ENCODE data around the gene TMEM231.
"Not testable (repeated sequence)": the region's sequence is repeated elsewhere in the genome, so short reads cannot be mapped to it uniquely, and the experiment has no call there.

Gene TMEM231, protein sequence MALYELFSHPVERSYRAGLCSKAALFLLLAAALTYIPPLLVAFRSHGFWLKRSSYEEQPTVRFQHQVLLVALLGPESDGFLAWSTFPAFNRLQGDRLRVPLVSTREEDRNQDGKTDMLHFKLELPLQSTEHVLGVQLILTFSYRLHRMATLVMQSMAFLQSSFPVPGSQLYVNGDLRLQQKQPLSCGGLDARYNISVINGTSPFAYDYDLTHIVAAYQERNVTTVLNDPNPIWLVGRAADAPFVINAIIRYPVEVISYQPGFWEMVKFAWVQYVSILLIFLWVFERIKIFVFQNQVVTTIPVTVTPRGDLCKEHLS

DNA sequence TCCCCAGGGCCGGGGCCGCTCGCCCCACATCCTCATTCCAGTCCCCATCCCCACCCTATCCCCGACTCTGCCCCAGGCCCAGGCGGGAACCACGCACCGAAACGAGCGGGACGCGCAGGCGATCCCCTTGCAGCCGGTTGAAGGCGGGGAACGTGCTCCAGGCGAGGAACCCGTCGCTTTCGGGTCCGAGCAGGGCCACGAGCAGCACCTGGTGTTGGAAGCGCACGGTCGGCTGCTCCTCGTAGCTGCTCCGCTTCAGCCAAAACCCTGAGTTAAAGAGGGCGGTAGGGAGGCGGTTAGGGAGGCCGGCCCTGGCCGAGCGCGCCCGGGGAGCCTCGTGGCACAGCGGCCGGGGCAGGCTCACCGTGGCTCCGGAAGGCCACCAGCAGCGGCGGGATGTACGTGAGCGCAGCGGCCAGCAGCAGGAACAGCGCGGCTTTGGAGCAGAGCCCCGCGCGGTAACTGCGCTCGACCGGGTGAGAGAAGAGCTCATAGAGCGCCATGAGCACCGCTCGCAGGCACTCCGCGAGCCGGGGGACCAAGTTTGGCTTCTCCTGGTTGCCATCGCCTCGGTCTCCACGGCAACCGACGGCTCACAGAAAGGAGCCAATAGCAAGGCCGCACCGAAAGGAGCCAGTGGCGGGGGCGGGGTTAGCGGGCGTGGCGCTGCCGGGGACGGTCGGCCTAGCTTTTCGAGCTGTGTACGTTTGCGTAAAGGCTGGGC lies at the start of gene TMEM231:
TSS of gene TMEM231 (minus strand) at position 546 of the 724 bp plus-strand sequence. CDS start at position 503, 43 bp downstream.
- DNase-seq = peak; percentile 94

DNA sequence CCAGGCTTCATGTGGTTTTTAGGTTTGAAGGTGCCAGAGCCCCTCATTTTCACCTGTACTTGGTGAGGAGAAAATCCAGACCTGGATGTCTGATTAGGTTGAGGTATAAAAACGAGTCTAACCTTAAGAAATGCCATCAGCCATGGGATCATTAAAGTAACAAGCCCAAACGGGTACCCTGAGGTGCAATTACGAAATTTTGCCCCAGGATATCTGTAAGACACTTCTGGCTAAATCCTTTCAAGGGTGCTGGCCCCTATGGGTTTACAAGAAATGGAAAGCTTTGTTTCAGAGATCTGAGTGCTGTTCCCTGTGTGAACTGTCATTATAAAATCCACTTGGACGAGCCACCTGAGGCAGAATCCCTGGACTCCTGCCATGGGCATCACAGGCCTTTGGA lies 47.2 kb upstream of the TMEM231 start:
- no peak for DNase-seq

DNA sequence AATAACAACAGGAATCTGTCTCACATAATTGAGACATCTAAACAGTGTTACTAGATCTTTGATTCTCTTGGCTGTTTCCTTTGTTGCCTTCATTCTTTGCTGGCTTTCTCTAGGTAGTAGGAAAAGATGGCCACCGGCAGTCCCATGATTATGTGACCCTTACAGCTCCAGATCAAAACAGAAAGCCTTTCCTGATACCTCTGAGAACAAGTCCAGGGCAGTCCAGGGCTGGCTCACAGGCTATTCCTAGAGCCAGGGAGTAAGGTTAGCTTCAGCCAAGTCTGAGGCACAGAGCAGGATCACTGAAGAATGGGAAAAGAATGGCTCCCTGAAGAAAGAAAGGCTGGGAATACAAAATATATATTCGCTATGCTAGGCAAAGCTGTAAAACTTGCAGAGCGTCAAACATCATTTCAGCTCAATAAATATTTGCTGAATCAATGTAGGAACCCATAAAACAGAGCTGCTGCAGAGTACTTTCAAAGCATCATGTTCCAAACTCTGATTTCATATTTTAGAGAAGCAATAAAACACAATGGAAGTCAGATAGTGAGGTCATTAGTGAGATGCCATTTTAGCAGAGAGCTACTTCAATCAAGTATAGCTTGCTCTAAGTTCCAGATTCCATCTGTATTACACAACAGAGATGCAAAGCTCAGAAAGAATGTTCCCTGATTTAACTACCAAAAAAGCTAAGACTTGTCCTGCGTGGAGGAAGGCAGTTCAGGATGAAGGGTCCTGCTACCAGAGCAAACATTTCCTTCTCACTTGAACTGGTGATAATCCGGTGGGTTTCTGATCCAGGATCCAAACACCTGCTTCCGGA lies 43.6 kb upstream of the TMEM231 start:
- DNase-seq = no peak

DNA sequence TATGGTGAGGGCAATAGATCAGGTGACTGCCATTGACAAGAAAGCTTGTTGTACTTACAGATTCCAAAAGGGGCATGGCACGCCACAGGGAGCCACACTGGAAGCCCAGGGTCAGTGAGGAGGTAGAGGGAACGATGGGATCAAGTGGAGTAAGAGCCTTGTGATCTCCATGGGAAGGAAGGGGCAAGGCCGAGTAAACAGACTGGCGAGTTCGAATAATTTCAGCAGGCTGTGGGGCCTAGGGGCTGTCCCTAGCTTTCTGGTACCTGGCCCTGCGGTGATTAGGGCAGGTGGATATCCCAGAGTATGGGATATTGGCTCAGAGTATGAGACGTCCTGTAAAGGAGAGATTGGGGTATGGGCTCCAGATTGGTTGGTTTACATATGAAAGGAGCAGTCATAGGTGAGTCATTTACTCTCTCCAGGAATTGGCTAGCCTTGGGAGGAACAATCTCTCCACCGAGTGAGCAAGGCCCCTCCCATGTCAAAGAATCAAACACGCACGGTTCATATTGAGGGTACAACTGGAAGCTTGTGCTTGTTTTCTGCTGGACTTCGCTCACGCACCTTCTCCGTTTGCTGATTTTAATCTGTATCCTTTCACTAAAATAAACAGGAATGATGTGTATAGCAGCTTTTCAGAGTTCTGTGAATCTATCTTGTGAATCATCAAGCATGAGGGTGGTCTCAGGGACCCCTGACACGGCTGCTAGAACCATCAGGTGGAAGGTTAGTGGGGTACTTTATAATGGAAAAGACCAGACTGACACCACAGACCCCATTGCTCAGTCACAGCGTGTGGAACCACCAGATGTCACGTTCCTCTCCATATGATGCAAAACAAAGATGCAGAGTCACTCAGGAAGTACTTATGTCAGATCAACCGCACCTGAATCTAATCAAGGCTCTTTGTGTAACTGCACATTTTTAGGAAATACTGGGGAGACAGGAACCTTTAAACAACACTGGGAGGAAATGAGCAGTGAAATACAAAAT lies 38.1 kb upstream of the TMEM231 start:
- DNase-seq = peak; percentile 52

DNA sequence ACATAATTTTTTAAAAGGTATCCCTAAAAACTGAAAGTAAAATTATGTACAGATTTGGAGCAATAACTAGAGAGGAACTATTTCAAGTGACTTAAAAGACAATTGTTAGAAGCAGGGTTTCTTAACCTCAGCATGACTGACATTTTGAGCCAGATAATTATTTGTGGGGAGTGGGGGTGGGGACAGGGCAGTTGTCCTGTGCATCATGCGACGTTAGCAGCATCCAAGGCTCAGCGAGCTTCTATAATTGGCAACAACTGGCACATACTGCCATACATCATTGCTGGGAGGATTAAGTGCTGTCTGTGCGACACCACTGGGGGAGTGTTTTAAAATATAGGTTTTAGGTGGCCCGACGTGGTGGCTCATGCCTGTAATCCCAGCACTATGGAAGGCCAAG lies 37.3 kb upstream of the TMEM231 start:
- no peak for DNase-seq

DNA sequence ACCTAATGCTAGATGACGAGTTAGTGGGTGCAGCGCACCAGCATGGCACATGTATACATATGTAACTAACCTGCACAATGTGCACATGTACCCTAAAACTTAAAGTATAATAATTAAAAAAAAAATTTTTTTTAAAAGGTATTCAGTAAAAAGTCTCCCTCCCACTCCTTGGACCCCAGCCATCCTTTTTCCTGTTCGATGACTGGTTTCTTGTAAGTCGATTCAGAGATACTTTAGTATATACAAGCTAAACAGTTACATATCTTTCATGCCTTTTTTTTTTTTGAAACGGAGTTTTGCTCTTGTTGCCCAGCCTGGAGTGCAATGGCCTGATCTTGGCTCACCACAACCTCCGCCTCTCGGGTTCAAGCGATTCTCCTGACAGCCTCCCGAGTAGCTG lies 35.9 kb upstream of the TMEM231 start:
- not testable (repeated sequence) for DNase-seq

DNA sequence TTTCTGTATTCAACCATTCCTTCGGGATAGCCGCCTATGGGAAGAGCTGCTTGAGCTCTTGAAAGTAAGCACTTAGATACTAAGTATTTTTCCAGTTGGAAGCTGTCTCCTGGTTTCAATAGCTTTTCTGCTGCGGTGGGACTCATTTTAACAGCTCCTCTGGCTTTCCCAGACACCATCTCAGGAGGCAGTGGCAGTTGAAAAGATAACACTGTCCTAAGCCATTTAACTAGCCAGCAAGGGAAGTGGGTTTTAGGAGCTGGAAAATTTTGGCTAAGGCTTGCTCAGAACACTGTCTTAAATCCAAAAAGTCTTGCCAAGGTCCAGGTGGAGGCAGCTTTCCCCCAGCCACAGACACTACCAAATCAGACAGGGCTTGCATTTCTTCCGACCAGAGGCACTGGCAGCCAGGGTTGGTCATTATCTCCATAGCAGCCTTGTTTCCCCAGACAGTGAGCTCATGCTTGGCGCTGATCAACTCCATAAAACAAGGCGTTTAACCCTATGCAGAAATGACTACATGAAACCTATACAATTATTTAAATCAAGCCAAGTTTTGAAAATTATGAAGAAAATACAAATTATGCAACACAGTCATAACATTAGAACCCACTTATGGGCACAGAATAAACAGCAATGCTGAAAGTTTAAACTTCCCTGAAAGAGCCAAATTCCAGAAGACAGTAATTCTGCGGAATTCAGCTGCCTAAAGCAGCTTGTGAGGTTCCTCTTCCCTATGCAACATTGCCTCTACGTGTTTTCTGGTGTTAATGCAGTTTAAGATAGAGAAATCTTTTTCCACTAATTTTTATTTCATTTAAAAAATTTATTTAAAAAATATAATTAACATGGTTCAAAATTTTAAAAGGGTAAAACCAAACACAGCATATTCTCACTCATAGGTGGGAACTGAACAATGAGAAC lies 35.1 kb upstream of the TMEM231 start:
- no peak for DNase-seq

DNA sequence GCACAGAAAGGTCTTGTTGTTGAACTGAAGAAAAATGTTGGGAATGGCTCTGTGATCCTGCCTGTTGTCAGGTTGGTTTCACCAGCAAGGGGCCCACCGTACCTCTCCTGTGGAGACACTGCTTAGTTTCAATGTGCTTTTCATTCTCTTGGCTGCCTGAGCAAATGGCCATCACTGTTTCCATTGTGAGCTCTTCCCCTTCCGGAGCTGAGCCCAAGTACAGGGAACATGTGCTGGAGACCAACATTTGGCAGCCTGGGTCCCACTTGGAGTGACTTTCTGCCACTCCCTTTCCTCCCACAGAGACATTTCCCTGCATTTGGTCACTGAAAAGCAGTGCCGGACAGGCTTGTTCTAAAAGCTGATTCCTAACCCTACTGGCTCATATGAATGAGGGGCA lies 33.3 kb upstream of the TMEM231 start:
- DNase-seq = no peak

DNA sequence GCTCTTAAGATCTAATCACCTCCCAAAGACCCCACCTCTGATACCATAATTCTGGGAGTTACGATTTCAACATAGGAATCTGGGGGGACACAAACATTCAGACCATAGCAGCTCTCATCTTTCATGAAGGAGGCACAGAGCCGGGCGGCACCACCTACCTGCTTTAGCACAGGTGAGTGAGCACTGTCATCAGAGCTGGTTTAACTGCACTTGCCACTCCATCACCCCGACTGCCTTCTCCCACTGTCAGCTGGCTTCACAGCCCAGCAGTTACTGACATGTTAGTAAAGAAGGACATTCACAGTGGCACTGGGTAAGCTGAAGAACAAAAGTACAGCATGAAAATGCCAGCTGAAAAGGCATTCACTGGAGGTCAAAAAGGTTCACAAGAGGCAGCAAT lies 32.7 kb upstream of the TMEM231 start:
- no peak for DNase-seq

DNA sequence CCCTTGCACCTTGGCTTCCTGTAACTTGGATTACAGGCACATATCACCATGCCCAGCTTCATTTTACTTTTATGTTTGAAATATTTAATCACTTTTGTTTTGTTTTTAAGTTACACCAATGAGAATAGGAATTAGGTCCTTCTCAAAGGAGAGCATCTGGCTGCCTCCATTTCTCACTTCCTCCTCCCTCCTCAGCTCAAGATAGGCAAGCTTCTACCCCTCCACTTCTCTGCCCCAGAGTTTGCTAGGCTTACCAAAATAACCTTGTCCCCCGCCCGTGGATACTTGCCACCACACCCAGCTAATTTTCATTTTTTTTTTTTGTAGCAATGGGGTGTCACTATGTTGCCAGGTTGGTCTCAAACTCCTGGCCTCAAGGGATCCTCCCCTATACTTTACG lies 28.1 kb upstream of the TMEM231 start:
- DNase-seq = no peak

DNA sequence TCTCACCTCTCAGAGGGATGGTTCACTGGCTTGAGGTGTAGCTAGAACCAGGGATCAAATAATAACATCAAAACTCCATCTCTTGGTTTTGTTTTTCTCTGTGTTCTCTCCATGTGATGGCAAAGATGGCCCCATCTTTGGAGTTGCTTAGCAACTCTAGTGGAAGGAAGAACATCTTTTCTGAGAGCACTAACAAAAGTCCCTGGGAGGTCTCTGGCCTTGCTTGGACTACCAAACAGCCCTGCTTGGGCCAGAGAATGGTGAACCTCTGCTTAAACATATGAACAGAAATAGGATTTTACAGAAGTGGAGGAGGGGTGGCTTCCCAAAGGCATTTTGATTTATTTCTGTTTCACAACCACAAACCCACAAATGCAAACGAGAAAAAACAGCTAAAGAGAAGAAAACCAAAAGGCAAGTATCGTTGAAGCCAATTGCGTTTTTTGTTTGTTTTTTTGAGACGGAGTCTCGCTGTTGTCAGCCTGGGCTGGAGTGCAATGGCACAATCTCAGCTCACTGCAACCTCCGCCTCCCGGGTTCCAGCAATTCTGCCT lies 23.3 kb upstream of the TMEM231 start:
- no peak for DNase-seq

DNA sequence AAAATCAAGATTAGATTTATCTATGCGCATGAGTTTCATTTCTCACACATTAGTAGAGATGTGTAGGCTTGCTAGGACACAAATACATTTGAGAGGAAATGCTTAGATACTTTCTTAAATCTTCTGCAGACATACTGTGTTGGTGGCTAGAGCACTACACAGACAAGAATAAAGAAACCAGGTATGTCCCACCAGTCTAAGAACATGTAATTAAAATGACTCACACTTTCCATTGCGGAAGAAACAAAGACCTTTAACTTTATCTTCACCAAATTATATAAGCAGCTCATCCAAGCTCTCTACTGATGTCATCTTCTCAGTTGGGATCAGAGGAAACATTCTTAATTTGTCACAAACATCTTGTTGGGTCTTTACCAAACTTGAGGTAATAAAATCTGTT lies 22.7 kb upstream of the TMEM231 start:
- DNase-seq = no peak

DNA sequence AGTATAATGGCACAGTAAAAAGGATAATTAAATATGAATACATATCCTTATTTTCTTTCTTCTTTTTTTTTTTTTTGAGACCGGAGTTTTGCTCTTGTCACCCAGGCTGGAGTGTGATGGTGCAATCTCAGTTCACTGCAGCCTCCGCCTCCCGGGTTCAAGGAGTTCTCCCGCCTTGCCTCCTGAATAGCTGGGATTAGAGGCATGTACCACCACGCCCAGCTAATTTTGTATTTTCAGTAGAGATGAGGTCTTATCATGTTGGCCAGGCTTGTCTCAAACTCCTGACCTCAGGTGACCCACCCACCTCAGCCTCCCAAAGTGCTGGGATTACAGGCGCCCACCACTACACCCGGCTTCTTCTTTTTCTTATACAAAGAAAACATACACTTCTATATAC lies 22.2 kb upstream of the TMEM231 start:
- DNase-seq = no peak

DNA sequence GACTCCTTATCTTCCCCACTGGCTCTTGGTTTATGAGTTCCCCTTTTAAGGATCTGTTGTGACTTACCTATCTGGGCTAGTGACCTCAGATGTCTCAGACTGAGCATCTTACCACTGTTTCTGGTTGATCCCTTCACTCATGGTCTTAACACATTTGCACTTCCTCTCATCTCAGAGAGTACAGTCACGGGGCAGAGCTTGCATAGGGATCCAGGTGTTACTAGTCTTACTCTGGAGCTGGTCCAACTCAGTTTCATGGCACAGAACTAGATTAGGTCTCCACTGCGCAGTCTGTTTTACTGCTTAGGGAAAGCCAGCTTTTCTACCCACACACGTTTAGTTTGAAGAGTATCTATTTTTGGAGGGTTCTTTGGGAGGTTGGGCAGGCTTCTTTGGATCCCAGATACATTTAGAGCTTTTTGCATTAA lies 20.3 kb upstream of the TMEM231 start:
- DNase-seq = no peak

DNA sequence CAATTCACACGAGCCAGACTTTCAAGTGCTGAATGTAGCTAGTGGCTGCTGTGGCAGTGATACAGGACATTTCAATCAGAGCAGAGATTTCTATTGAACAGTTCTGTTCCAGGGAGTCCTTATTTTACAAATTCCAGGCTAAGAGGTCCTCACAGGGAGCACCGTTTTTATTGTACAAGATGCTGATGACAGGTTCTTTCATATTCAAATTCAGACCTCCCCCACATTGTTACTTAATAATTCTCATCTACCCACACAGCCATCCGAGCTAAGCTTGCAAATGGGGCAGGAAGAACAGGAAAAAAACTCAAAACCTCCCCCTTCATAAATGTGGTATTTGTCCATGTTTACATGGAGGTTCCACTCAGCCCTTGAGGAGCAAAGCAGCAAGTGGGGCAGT lies 19.9 kb upstream of the TMEM231 start:
- DNase-seq = no peak

DNA sequence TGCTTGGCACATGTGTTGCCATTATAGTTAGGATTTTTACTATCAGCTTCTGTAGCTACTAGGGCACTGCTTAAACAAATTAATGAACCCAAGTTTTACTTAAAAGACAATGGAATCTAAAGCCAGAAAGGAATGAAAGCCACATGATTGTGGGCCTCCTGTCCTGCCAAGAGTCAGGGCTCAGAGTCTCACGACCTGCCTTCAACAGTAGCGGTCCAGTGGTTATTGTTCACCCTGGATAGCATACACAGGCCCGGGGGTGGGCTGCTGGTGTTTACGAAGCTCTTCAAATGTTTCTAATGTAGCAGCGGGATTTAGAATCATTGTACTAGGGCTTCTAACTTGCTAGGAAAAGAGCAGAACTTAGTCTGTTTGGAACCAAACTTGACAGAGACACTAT lies 17.9 kb upstream of the TMEM231 start:
- no peak for DNase-seq

DNA sequence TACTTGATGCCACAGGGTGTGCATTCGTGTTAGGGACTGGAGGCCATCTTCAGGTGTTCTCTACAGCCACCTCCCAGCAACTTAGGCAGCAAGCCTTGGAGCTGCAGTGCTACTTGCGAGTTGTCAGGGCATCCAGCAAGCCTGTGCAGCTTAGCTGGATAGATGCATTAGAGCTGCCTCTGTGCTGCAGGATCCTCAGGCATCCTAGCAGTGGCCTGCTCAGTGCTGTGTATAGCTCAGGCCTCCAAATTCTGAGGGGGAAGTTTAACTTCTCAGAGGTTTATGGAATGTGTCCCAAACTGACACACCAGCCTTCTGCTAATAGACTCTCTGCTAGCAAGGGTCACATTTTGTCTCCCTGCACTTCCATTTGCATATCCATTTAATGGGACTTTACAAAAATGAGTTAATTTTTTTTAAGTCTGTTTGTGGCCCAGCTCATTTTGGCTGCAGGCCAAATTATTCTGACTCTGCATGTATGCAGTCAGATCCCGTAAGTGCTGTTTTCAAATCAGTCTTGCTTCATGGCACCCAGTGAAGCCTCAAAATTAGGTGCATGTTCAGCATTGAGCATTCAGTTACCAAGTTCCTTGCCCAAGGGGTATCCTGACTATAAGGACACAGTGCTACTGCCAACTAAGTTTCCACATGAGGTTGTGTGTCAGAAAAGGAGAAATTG lies 17.0 kb upstream of the TMEM231 start:
- DNase-seq = no peak

DNA sequence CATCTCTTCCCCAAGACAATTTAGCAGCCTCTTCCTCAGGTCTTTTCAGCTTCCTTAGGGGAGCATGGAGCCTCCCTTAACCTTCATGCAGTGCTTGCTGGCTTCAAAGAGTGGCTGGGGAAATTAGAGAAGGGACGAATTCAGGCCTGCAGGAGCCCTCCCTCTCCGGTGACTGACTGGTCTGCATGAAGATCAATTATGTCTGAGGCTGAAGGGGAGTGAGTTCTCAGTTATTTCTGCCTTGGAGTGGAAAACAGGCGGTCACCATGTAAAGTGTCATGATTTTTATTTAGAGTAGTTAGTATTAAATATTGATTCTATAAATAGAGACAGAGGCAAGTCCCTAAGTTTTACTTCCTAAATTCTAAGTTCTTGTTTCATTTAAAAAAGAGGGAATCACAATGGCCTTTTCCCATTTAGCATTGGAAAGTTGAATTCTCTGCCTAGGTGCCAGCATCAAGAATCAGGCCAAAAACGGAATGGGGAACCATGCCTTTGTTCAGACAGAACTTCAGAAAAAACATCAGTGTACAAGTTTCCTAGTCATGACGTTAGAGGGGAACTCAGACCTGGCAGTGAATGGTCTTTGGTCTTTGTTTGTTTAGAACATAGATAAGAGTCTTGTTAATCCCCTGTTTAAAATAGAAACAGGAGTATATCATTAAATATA lies 14.5 kb upstream of the TMEM231 start:
- no peak for DNase-seq

DNA sequence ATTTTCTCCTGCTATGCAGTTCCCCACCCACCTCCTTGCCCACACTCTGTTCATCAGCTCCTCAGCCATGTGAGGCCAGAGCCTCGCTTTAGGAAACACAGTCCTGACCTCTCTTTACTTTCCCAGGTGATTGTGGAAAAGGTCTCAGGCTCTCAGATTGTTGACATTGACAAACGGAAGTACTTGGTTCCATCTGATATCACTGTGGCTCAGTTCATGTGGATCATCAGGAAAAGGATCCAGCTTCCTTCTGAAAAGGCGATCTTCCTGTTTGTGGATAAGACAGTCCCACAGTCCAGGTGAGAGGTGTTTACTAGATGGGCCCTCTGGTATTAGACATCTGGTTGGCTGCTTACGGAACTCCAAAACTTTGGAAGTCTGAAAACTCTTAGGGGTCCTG lies 11.9 kb upstream of the TMEM231 start:
- no peak for DNase-seq

DNA sequence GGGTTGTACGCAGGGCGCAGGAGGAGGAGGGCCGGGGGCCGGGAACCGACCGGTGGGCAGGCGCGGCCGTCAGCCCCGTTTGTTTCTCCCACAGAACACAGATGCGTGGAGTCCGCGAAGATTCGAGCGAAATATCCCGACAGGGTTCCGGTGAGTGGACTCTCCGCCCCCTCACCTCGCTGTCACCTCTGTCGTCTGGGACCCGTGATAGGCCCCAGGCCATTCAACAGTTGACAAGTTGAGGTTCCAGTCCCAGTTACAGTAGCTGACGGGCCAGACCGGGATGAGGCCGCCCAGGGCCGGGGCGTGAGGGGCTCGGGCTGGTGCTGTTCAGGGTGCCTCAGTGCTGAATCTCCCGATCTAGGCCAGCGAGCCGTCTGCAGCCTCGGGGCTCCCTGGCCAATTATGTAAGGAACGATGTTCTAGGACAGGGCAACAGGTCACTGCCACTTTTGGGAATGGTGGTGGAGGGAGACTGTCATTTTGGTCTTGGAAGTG lies 10.8 kb upstream of the TMEM231 start:
- DNase-seq = no peak

Data from NCI-H1092 treated with DMSO at 0.1 percent for 48 hours (cell line).